ENCODE results near the gene DCAF7. TPM values are rescaled to one million over a fixed set of nuclear protein-coding genes. Genes with fewer than 3 reads are reported as not detected.

Gene DCAF7
- total and polyA plus RNA-seq, 8 donors, result 11.6 to 45.5 (median 17.4) TPM

GRCh38 chr17:63542218-63542545, 8.1 kb upstream of the DCAF7 start:
- no peak for DNase-seq
- intact Hi-C loops (cut with DNase I; ENCODE audit: low total_unique reads), result no loop called here
- H3K4me3 ChIP-seq, result no peak overlapping the region
- H3K27ac ChIP-seq, result no peak overlapping the region
- TF ChIP-seq POLR2AphosphoS5 (IDR thresholded peaks at IDR 0.05) (no peak), POLR2A (IDR thresholded peaks at IDR 0.05) (no peak)
- H3K36me3 ChIP-seq, result no peaks in the 10 kb centered on the region
- peaks cover 6 to 15% (median 10%) of the 10 kb centered on the region in 4 donors for H3K4me1 ChIP-seq
- peaks cover 7 to 41% (median 28%) of the 10 kb centered on the region in 3 donors for H3K27me3 ChIP-seq
- WGBS, 5 donors, result 86 to 94% (median 93%) methylated on average over 9 of the region's 9 CpGs
- H3K9me3 ChIP-seq, result no peaks in the 10 kb centered on the region

- no peaks in the 10 kb centered on the region for H3K9me3 ChIP-seq
- TF ChIP-seq EP300 (IDR thresholded peaks at IDR 0.05) (no peak), POLR2A (IDR thresholded peaks at IDR 0.05) (no peak), POLR2AphosphoS5 (IDR thresholded peaks at IDR 0.05) (no peak), CTCF (IDR thresholded peaks at IDR 0.05) (no peak)
- 36 to 48% (median 45%) methylated on average over 15 of the region's 15 CpGs for WGBS, 5 donors
- H3K27me3 ChIP-seq, result peaks cover 7 to 31% (median 18%) of the 10 kb centered on the region in 3 donors
- peak overlapping the region in 1 of 4 donors; percentile 19 for H3K4me3 ChIP-seq
- intact Hi-C loops (cut with DNase I; ENCODE audit: low total_unique reads), result no loop called here
- no peak overlapping the region for H3K27ac ChIP-seq
- no peaks in the 10 kb centered on the region for H3K36me3 ChIP-seq
- peak in 1 of 2 donors; percentile 70 for DNase-seq
- peaks cover 4 to 9% (median 5%) of the 10 kb centered on the region in 4 donors for H3K4me1 ChIP-seq
Measured at GRCh38 chr17:63542942-63543821, 7.1 kb upstream of the DCAF7 start.

GRCh38 chr17:63543822-63544420, 6.4 kb upstream of the DCAF7 start:
- intact Hi-C loops (cut with DNase I; ENCODE audit: low total_unique reads), result no loop called here
- no peak for TF ChIP-seq POLR2AphosphoS5 (IDR thresholded peaks at IDR 0.05)
- no peak for TF ChIP-seq EP300 (IDR thresholded peaks at IDR 0.05)
- TF ChIP-seq CTCF (IDR thresholded peaks at IDR 0.05), result no peak
- TF ChIP-seq POLR2A (IDR thresholded peaks at IDR 0.05), result no peak
- Histone ChIP-seq H3K9me3 (no peaks in the 10 kb centered on the region), H3K4me1 (peaks cover 0 to 3% (median 0%) of the 10 kb centered on the region in 4 donors), H3K27me3 (peaks cover 5 to 23% (median 10%) of the 10 kb centered on the region in 3 donors), H3K4me3 (no peak overlapping the region), H3K27ac (no peak overlapping the region), H3K36me3 (no peaks in the 10 kb centered on the region)
- DNase-seq, result no peak

GRCh38 chr17:63544467-63545301, 5.6 kb upstream of the DCAF7 start:
- H3K4me3 ChIP-seq, result no peak overlapping the region
- no peak for DNase-seq
- intact Hi-C loops (cut with DNase I; ENCODE audit: low total_unique reads), result no loop called here

More at GRCh38 chr17:63544467-63545301, 5.6 kb upstream of the DCAF7 start:
- TF ChIP-seq POLR2AphosphoS5 (IDR thresholded peaks at IDR 0.05), result no peak
- TF ChIP-seq EP300 (IDR thresholded peaks at IDR 0.05), result no peak
- no peak for TF ChIP-seq POLR2A (IDR thresholded peaks at IDR 0.05)
- no peak for TF ChIP-seq CTCF (IDR thresholded peaks at IDR 0.05)
- H3K27ac ChIP-seq, result no peak overlapping the region
- no peaks in the 10 kb centered on the region for H3K36me3 ChIP-seq
- H3K27me3 ChIP-seq, result peaks cover 0 to 16% (median 4%) of the 10 kb centered on the region in 3 donors
- peaks cover 0 to 11% (median 3%) of the 10 kb centered on the region in 4 donors for H3K4me1 ChIP-seq
- no peaks in the 10 kb centered on the region for H3K9me3 ChIP-seq
- 88 to 93% (median 92%) methylated on average over 13 of the region's 13 CpGs for WGBS, 5 donors
